B cell (primary cell): Measurements from ENCODE around the gene LENEP.

Experiments used
- EZH2 ChIP-seq: IDR thresholded peaks from 2 replicates; pipeline ENCODE4 v1.6.1; 2012; ENCODE audit warnings: borderline replicate concordance, low read depth, mild to moderate bottlenecking, moderate library complexity, low read length; ENCODE audit not compliant: insufficient read depth, poor library complexity, severe bottlenecking
- TF ChIP-seq, protein P1 (sequence below): fragments of 200-600 bp; IDR thresholded peaks from one replicate; pipeline ENCODE4 v1.8.0; 2022; ENCODE audit warnings: antibody characterized with exemption, mild to moderate bottlenecking

GRCh38 chr1:155001675-155002463 is 8.5 kb downstream of the LENEP start:
- TF ChIP-seq, protein P1, sequence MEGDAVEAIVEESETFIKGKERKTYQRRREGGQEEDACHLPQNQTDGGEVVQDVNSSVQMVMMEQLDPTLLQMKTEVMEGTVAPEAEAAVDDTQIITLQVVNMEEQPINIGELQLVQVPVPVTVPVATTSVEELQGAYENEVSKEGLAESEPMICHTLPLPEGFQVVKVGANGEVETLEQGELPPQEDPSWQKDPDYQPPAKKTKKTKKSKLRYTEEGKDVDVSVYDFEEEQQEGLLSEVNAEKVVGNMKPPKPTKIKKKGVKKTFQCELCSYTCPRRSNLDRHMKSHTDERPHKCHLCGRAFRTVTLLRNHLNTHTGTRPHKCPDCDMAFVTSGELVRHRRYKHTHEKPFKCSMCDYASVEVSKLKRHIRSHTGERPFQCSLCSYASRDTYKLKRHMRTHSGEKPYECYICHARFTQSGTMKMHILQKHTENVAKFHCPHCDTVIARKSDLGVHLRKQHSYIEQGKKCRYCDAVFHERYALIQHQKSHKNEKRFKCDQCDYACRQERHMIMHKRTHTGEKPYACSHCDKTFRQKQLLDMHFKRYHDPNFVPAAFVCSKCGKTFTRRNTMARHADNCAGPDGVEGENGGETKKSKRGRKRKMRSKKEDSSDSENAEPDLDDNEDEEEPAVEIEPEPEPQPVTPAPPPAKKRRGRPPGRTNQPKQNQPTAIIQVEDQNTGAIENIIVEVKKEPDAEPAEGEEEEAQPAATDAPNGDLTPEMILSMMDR: no peak
- no peak for TF ChIP-seq EZH2
